ENCODE measurements around the gene FAM187B.
"Not testable (repeated sequence)": the region's sequence is repeated elsewhere in the genome, so short reads cannot be mapped to it uniquely, and the experiment has no call there.

FAM187B gene

DNA sequence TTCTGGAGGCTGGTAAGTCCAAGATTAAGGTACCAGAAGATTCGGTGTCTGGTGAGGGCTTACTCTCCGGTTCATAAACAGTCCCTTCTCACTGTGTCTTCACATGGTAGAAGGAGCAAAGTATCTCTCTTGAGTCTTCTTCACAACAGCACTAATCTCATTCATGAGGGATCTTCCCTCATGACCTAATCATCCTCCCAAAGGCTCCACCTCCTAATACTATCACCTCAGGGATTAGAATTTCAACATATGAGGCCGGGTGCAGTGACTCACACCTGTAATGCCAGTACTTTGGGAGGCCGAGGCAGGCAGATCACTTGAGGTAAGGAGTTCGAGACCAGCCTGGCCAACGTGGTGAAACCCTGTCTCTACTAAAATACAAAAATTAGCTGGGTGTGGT is 31.7 kb downstream of the FAM187B start:
- H3K9ac ChIP-seq (ENCODE audit: low read length); H3K9me3 ChIP-seq (ENCODE audit: control insufficient read depth, low read length); H3K36me3 ChIP-seq (ENCODE audit: control insufficient read depth, insufficient read depth, low read length); H3K4me3 ChIP-seq (ENCODE audit: low read length); H3K27me3 ChIP-seq (ENCODE audit: control insufficient read depth, insufficient read depth, low read length): not testable (repeated sequence)
- H3K4me1 ChIP-seq (ENCODE audit: control insufficient read depth, insufficient read depth, low read length) = peaks cover 18% of the 10 kb centered on the region

GRCh38 chr19:35195830-35196229 is 32.7 kb downstream of the FAM187B start:
- H3K36me3 ChIP-seq (ENCODE audit: control insufficient read depth, insufficient read depth, low read length) = no peaks in the 10 kb centered on the region
- no peak overlapping the region for H3K4me3 ChIP-seq (ENCODE audit: low read length)
- H3K9ac ChIP-seq (ENCODE audit: low read length) = no peak overlapping the region
- no peaks in the 10 kb centered on the region for H3K27me3 ChIP-seq (ENCODE audit: control insufficient read depth, insufficient read depth, low read length)
- H3K9me3 ChIP-seq (ENCODE audit: control insufficient read depth, low read length) = no peaks in the 10 kb centered on the region
- peaks cover 18% of the 10 kb centered on the region for H3K4me1 ChIP-seq (ENCODE audit: control insufficient read depth, insufficient read depth, low read length)

DNA sequence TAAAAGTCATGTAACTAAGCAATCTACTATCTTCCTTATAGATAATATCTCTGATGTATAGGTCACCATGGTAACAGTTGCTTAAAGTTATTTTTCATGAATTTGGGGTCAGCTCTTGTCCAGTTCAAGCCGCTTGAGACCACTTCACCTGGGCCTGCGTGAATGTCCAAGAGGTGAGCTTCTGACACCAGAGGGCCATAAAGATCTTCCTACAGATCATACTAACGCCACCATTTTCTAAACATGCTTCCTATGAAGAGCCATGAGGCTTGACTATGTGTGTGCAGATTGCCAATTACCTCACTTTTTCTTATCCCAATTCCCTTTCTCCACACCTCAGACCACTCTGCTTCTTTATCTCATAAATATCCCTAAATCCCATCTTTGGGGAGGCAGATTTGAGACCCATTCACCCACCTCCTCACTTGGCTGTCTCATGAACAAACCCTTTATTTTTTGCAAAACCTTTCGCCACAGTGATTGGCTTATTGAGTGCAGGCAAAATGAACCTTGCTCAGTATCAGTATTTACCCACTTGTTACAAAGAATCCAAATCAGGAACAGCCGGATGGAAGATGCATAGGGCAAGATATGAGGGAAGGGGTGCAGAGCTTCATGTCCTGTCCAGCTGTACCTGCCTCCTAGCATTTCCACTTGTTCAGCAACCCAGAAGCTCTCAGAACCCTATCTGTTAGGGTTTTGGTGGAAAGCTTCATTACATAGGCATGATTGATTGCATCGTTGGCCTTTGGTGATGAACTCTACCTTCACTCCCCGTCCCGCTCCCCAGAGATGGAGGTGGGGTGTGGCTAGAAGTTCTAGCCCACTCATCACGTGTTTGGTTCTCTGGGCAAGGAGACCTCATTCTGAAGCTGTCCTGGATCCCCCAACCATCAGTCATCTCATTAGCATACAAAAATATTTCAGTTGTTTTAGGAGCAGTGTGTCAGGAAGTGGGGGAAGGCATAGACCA is 34.2 kb downstream of the FAM187B start:
- Histone ChIP-seq H3K4me3 (ENCODE audit: low read length) (no peak overlapping the region), H3K36me3 (ENCODE audit: control insufficient read depth, insufficient read depth, low read length) (no peaks in the 10 kb centered on the region), H3K9ac (ENCODE audit: low read length) (no peak overlapping the region), H3K9me3 (ENCODE audit: control insufficient read depth, low read length) (no peaks in the 10 kb centered on the region), H3K27me3 (ENCODE audit: control insufficient read depth, insufficient read depth, low read length) (no peaks in the 10 kb centered on the region), H3K4me1 (ENCODE audit: control insufficient read depth, insufficient read depth, low read length) (peaks cover 5% of the 10 kb centered on the region)

- H3K27me3 ChIP-seq (ENCODE audit: control insufficient read depth, insufficient read depth, low read length) = no peaks in the 10 kb centered on the region
- no peaks in the 10 kb centered on the region for H3K36me3 ChIP-seq (ENCODE audit: control insufficient read depth, insufficient read depth, low read length)
- H3K4me3 ChIP-seq (ENCODE audit: low read length) = no peak overlapping the region
- no peaks in the 10 kb centered on the region for H3K4me1 ChIP-seq (ENCODE audit: control insufficient read depth, insufficient read depth, low read length)
- H3K9me3 ChIP-seq (ENCODE audit: control insufficient read depth, low read length) = no peaks in the 10 kb centered on the region
- no peak overlapping the region for H3K9ac ChIP-seq (ENCODE audit: low read length)
Observed at GRCh38 chr19:35184884-35185283, 43.7 kb downstream of the FAM187B start.

- H3K9me3 ChIP-seq (ENCODE audit: control insufficient read depth, low read length) = no peaks in the 10 kb centered on the region
- H3K36me3 ChIP-seq (ENCODE audit: control insufficient read depth, insufficient read depth, low read length) = no peaks in the 10 kb centered on the region
- H3K27me3 ChIP-seq (ENCODE audit: control insufficient read depth, insufficient read depth, low read length) = no peaks in the 10 kb centered on the region
- no peak overlapping the region for H3K9ac ChIP-seq (ENCODE audit: low read length)
- H3K4me1 ChIP-seq (ENCODE audit: control insufficient read depth, insufficient read depth, low read length) = no peaks in the 10 kb centered on the region
- H3K4me3 ChIP-seq (ENCODE audit: low read length) = no peak overlapping the region
Observed at GRCh38 chr19:35184267-35184666, 44.3 kb downstream of the FAM187B start.

GRCh38 chr19:35181387-35181786 is 47.2 kb downstream of the FAM187B start:
- Histone ChIP-seq H3K9ac (ENCODE audit: low read length) (no peak overlapping the region), H3K4me1 (ENCODE audit: control insufficient read depth, insufficient read depth, low read length) (no peaks in the 10 kb centered on the region), H3K4me3 (ENCODE audit: low read length) (no peak overlapping the region), H3K27me3 (ENCODE audit: control insufficient read depth, insufficient read depth, low read length) (no peaks in the 10 kb centered on the region), H3K36me3 (ENCODE audit: control insufficient read depth, insufficient read depth, low read length) (no peaks in the 10 kb centered on the region), H3K9me3 (ENCODE audit: control insufficient read depth, low read length) (no peaks in the 10 kb centered on the region)

- no peaks in the 10 kb centered on the region for H3K9me3 ChIP-seq (ENCODE audit: control insufficient read depth, low read length)
- no peak overlapping the region for H3K4me3 ChIP-seq (ENCODE audit: low read length)
- H3K4me1 ChIP-seq (ENCODE audit: control insufficient read depth, insufficient read depth, low read length) = peaks cover 7% of the 10 kb centered on the region
- H3K36me3 ChIP-seq (ENCODE audit: control insufficient read depth, insufficient read depth, low read length) = no peaks in the 10 kb centered on the region
- no peak overlapping the region for H3K9ac ChIP-seq (ENCODE audit: low read length)
- H3K27me3 ChIP-seq (ENCODE audit: control insufficient read depth, insufficient read depth, low read length) = no peaks in the 10 kb centered on the region
Observed at GRCh38 chr19:35179830-35180229, 48.7 kb downstream of the FAM187B start.

- Histone ChIP-seq H3K9ac (ENCODE audit: low read length) (no peak overlapping the region), H3K27me3 (ENCODE audit: control insufficient read depth, insufficient read depth, low read length) (no peaks in the 10 kb centered on the region), H3K4me1 (ENCODE audit: control insufficient read depth, insufficient read depth, low read length) (peaks cover 7% of the 10 kb centered on the region), H3K36me3 (ENCODE audit: control insufficient read depth, insufficient read depth, low read length) (no peaks in the 10 kb centered on the region), H3K9me3 (ENCODE audit: control insufficient read depth, low read length) (no peaks in the 10 kb centered on the region), H3K4me3 (ENCODE audit: low read length) (no peak overlapping the region)
Observed at GRCh38 chr19:35178701-35179100, 49.8 kb downstream of the FAM187B start.

DNA sequence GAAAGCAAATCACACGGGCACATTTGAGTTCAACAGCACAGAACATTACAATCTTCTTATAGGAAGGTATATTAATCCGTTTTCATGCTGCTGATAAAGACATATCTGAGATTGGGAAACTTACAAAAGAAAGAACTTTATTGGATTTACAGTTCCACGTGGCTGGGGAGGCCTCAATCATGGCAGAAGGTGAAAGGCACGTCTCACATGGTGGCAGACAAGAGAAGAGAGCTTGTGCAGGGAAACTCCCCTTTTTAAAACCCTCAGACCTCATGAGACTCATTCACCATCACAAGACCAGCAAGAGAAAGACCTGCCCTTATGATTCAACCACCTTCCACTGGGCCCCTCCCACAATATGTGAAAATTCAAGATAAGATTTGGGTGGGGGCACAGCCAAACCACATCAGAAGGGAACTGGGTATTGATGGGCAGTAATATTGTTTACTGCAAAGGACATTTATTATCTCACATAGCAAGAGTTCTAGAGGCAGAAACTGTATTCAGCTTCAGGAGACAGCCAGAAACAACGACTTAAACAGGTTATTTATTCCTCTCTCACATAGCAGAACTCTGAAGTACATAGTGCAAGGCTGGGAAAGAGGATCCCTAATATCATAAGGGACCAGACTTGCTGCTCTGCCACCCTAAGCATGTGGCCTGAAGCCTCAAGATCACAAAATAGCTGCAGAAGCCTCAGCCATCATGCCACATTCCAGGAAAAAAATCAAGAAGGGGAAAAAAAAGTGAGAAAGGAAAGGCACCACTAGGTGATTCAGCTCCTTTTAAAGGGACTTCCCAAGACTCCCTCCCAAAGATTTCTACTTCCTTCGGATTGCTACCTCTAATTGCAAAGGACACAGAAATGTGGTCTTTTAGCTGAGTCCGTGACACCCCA is 50.9 kb downstream of the FAM187B start:
- H3K27me3 ChIP-seq (ENCODE audit: control insufficient read depth, insufficient read depth, low read length) = no peaks in the 10 kb centered on the region
- no peak overlapping the region for H3K4me3 ChIP-seq (ENCODE audit: low read length)
- no peaks in the 10 kb centered on the region for H3K36me3 ChIP-seq (ENCODE audit: control insufficient read depth, insufficient read depth, low read length)
- peaks cover 13% of the 10 kb centered on the region for H3K4me1 ChIP-seq (ENCODE audit: control insufficient read depth, insufficient read depth, low read length)
- H3K9me3 ChIP-seq (ENCODE audit: control insufficient read depth, low read length) = no peaks in the 10 kb centered on the region
- no peak overlapping the region for H3K9ac ChIP-seq (ENCODE audit: low read length)

DNA sequence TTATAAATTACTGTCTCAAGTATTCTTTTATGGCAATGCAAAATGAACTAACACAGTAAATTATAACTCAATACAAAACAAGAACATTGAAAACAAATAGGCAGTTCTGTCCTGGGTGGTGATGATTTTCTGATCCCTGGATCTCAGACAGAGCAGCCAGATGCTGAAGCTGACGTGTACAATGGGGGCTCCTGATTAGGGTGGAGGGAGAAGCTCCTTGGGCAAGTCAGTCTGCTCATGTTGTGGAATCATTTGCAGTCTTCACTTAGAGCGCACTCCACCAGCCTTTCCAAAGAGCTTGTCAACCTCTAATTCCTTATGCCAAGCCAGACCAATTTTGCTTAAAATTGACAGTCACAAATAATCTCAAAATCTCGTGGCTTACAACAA is 52.4 kb downstream of the FAM187B start:
- peaks cover 19% of the 10 kb centered on the region for H3K4me1 ChIP-seq (ENCODE audit: control insufficient read depth, insufficient read depth, low read length)
- H3K4me3 ChIP-seq (ENCODE audit: low read length) = no peak overlapping the region
- no peaks in the 10 kb centered on the region for H3K9me3 ChIP-seq (ENCODE audit: control insufficient read depth, low read length)
- no peaks in the 10 kb centered on the region for H3K27me3 ChIP-seq (ENCODE audit: control insufficient read depth, insufficient read depth, low read length)
- no peak overlapping the region for H3K9ac ChIP-seq (ENCODE audit: low read length)
- H3K36me3 ChIP-seq (ENCODE audit: control insufficient read depth, insufficient read depth, low read length) = no peaks in the 10 kb centered on the region
